Measurements from ENCODE around the gene SLC9B1. TPM values are rescaled to one million over a fixed set of nuclear protein-coding genes. Genes with fewer than 3 reads are reported as not detected.
"Not testable (repeated sequence)": the region's sequence is repeated elsewhere in the genome, so short reads cannot be mapped to it uniquely, and the experiment has no call there.

The SLC9B1 gene
- total and polyA plus RNA-seq, 4 donors: 2.7 to 9.7 (median 3.9) TPM

GRCh38 chr4:102868781-102869568 is 150.5 kb downstream of the SLC9B1 start, which contains the start of gene CISD2:
Gene CISD2 (plus strand): TSS chr4:102868992. CDS start chr4:102869085, 93 bp downstream.
- peak within 1 kb of the TSS; percentile 99 for H3K27ac ChIP-seq (ENCODE audit: low read depth, low read length)
- H3K36me3 ChIP-seq (ENCODE audit: control insufficient read depth, insufficient read depth, low read length): no peaks in the 10 kb centered on the region
- H3K9me3 ChIP-seq (ENCODE audit: control insufficient read depth, insufficient read depth, low read length): no peaks in the 10 kb centered on the region
- peak; percentile 79 to 98 (median 92) for DNase-seq (ENCODE audit: low read depth in 4 of 6, low spot score in 6 of 6)
- under 1% methylated on average over 66 of the region's 71 CpGs for WGBS (ENCODE audit: insufficient coverage)
- H3K4me1 ChIP-seq (ENCODE audit: control insufficient read depth, insufficient read depth, low read length): peaks cover 14% of the 10 kb centered on the region
- peak within 1 kb of the TSS; percentile 94 for H3K4me3 ChIP-seq (ENCODE audit: low read depth, low read length)
- H3K27me3 ChIP-seq (ENCODE audit: control insufficient read depth, insufficient read depth, low read length): no peaks in the 10 kb centered on the region

DNA sequence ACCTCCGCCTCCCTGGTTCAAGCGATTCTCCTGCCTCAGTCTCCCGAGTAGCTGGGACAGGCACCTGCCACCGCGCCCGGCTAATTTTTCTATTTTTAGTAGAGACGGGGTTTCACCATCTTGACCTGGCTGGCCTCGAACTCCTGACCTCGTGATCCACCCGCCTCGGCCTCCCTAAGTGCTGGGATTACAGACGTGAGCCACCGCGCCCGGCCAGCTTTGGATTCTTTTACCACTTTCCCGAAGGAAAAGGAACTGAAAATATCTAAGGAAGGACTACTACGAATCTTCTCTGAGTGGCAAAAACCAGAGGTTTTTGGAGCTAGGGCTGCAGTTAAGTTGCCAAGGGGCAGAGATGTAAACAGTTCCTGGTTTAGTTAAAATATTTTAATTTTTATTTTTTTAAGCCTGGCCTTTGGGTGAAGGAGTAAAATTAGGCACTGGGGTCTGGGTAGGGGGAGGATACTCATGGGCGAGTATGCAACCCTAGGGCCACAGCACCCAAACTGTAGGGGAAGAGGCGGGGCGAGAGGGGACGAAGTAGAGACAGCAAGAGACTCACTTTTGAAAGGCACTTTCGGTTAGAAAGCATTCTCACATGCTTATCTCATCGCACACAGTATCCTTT is 151.2 kb downstream of the SLC9B1 start:
- no peaks in the 10 kb centered on the region for H3K36me3 ChIP-seq (ENCODE audit: control insufficient read depth, insufficient read depth, low read length)
- no peaks in the 10 kb centered on the region for H3K27me3 ChIP-seq (ENCODE audit: control insufficient read depth, insufficient read depth, low read length)
- DNase-seq (ENCODE audit: low read depth in 4 of 6, low spot score in 6 of 6): peak in 1 of 6 donors; percentile 72
- peak overlapping the region; percentile 94 for H3K4me3 ChIP-seq (ENCODE audit: low read depth, low read length)
- H3K9me3 ChIP-seq (ENCODE audit: control insufficient read depth, insufficient read depth, low read length): no peaks in the 10 kb centered on the region
- H3K27ac ChIP-seq (ENCODE audit: low read depth, low read length): peak overlapping the region; percentile 99
- 49% methylated on average over 19 of the region's 23 CpGs for WGBS (ENCODE audit: insufficient coverage)
- H3K4me1 ChIP-seq (ENCODE audit: control insufficient read depth, insufficient read depth, low read length): peaks cover 14% of the 10 kb centered on the region

DNA sequence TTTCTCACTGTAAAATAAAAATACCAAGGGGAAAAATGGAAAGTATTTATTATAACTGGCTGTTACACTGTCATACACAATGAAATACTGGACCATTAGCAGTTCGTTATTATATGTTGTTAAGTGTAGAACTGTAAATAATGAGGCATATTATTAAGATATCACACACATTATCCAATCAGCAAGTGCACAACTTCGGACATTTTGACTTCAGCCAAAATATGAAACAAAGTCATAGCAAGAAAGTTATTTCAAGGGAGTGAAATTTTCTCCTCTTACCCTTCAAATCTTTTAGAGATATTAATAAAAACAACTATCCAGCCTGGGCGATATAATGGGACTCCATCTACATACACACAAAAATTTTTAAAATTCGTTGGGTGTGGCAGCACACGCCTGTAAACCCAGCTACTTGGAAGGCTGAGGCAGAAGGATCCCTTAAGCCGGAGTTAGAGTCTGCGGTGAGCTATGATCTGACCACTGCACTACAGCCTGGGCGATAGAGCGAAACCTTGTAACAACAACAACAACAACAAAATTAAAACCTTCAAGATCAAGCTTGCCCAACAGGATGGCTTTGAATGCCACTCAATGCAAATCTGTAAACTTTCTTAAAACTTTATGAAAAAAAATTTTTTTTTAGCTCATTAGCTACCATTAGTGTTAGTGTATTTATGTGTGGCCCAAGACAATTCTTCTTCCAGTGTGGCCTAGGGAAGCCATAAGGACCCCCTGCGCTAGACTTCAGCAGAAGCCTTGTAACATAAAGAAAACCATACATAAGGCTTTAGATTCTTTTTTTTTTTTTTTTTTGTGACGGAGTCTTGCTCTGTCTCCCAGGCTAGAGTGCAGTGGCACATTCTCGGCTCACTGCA is 152.0 kb downstream of the SLC9B1 start:
- no peak overlapping the region for H3K4me3 ChIP-seq (ENCODE audit: low read depth, low read length)
- DNase-seq (ENCODE audit: low read depth in 4 of 6, low spot score in 6 of 6): no peak
- H3K27ac ChIP-seq (ENCODE audit: low read depth, low read length): peak overlapping the region; percentile 99
- WGBS (ENCODE audit: insufficient coverage): 93% methylated on average over 3 of the region's 12 CpGs
- no peaks in the 10 kb centered on the region for H3K9me3 ChIP-seq (ENCODE audit: control insufficient read depth, insufficient read depth, low read length)
- no peaks in the 10 kb centered on the region for H3K36me3 ChIP-seq (ENCODE audit: control insufficient read depth, insufficient read depth, low read length)
- H3K4me1 ChIP-seq (ENCODE audit: control insufficient read depth, insufficient read depth, low read length): peaks cover 14% of the 10 kb centered on the region
- H3K27me3 ChIP-seq (ENCODE audit: control insufficient read depth, insufficient read depth, low read length): no peaks in the 10 kb centered on the region

DNA sequence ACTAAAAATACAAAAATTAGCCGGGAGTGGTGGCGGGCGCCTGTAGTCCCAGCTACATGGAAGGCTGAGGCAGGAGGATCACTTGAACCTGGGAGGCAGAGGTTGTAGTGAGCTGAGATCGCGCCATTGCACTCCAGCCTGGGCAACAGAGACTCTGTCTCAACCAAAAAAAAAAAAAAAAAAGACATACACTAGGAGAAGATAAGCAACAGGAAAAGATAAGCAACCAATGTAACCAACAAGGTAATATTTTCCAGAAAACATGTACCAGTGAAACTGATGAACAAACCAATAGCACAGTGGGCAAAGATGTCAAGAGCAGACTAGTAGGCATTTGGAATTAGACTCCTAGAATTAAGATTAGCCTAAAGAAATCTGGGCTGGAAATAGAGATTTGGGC is 154.2 kb downstream of the SLC9B1 start:
- not testable (repeated sequence) for H3K9me3 ChIP-seq (ENCODE audit: control insufficient read depth, insufficient read depth, low read length); H3K36me3 ChIP-seq (ENCODE audit: control insufficient read depth, insufficient read depth, low read length); DNase-seq (ENCODE audit: low read depth in 4 of 6, low spot score in 6 of 6); H3K27me3 ChIP-seq (ENCODE audit: control insufficient read depth, insufficient read depth, low read length); H3K27ac ChIP-seq (ENCODE audit: low read depth, low read length); H3K4me3 ChIP-seq (ENCODE audit: low read depth, low read length)
- H3K4me1 ChIP-seq (ENCODE audit: control insufficient read depth, insufficient read depth, low read length): peaks cover 14% of the 10 kb centered on the region
- WGBS (ENCODE audit: insufficient coverage): no CpG with 5 or more reads among the region's 5 CpGs

- H3K36me3 ChIP-seq (ENCODE audit: control insufficient read depth, insufficient read depth, low read length): no peaks in the 10 kb centered on the region
- H3K4me3 ChIP-seq (ENCODE audit: low read depth, low read length): no peak overlapping the region
- H3K27me3 ChIP-seq (ENCODE audit: control insufficient read depth, insufficient read depth, low read length): no peaks in the 10 kb centered on the region
- no peak overlapping the region for H3K27ac ChIP-seq (ENCODE audit: low read depth, low read length)
- peaks cover 4% of the 10 kb centered on the region for H3K4me1 ChIP-seq (ENCODE audit: control insufficient read depth, insufficient read depth, low read length)
- peaks cover 3% of the 10 kb centered on the region for H3K9me3 ChIP-seq (ENCODE audit: control insufficient read depth, insufficient read depth, low read length)
- DNase-seq (ENCODE audit: low read depth in 4 of 6, low spot score in 6 of 6): no peak
- WGBS (ENCODE audit: insufficient coverage): no CpG with 5 or more reads among the region's 1 CpG
Observed at GRCh38 chr4:102862747-102863146, 156.8 kb downstream of the SLC9B1 start.

DNA sequence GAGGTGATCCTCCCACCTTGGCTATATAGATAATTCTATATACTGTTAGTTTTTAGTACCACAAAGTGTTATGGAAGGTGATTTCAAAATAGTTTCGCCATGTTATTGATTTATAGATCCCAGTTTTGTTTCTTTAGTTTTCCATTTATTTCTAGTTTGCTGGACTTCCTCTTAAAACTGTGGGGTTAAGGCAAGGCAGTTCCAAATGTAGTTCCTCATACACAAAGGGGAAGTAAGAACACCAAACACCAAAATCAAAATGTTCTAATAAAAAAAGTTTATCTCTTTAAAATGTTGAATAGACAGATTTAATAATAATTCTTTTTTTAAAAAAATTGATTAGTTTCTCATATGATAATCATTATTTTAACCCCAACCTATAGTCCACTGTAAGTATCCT is 157.5 kb downstream of the SLC9B1 start:
- H3K27me3 ChIP-seq (ENCODE audit: control insufficient read depth, insufficient read depth, low read length): no peaks in the 10 kb centered on the region
- H3K4me1 ChIP-seq (ENCODE audit: control insufficient read depth, insufficient read depth, low read length): no peaks in the 10 kb centered on the region
- no peak overlapping the region for H3K27ac ChIP-seq (ENCODE audit: low read depth, low read length)
- no peak overlapping the region for H3K4me3 ChIP-seq (ENCODE audit: low read depth, low read length)
- no CpG with 5 or more reads among the region's 1 CpG for WGBS (ENCODE audit: insufficient coverage)
- DNase-seq (ENCODE audit: low read depth in 4 of 6, low spot score in 6 of 6): no peak
- H3K9me3 ChIP-seq (ENCODE audit: control insufficient read depth, insufficient read depth, low read length): peaks cover 3% of the 10 kb centered on the region
- no peaks in the 10 kb centered on the region for H3K36me3 ChIP-seq (ENCODE audit: control insufficient read depth, insufficient read depth, low read length)

GRCh38 chr4:102860611-102861324 is 158.7 kb downstream of the SLC9B1 start:
- WGBS (ENCODE audit: insufficient coverage): no CpG with 5 or more reads among the region's 2 CpGs
- no peak for DNase-seq (ENCODE audit: low read depth in 4 of 6, low spot score in 6 of 6)

GRCh38 chr4:102858828-102859464 is 160.6 kb downstream of the SLC9B1 start:
- no peak for DNase-seq (ENCODE audit: low read depth in 4 of 6, low spot score in 6 of 6)
- peaks cover 3% of the 10 kb centered on the region for H3K9me3 ChIP-seq (ENCODE audit: control insufficient read depth, insufficient read depth, low read length)
- no peaks in the 10 kb centered on the region for H3K27me3 ChIP-seq (ENCODE audit: control insufficient read depth, insufficient read depth, low read length)
- H3K27ac ChIP-seq (ENCODE audit: low read depth, low read length): no peak overlapping the region
- no peaks in the 10 kb centered on the region for H3K36me3 ChIP-seq (ENCODE audit: control insufficient read depth, insufficient read depth, low read length)
- WGBS (ENCODE audit: insufficient coverage): no CpG with 5 or more reads among the region's 2 CpGs
- no peaks in the 10 kb centered on the region for H3K4me1 ChIP-seq (ENCODE audit: control insufficient read depth, insufficient read depth, low read length)
- H3K4me3 ChIP-seq (ENCODE audit: low read depth, low read length): no peak overlapping the region

More at GRCh38 chr4:102860611-102861324, 158.7 kb downstream of the SLC9B1 start:
- no peaks in the 10 kb centered on the region for H3K27me3 ChIP-seq (ENCODE audit: control insufficient read depth, insufficient read depth, low read length)
- H3K27ac ChIP-seq (ENCODE audit: low read depth, low read length): no peak overlapping the region
- H3K9me3 ChIP-seq (ENCODE audit: control insufficient read depth, insufficient read depth, low read length): peaks cover 3% of the 10 kb centered on the region
- no peaks in the 10 kb centered on the region for H3K36me3 ChIP-seq (ENCODE audit: control insufficient read depth, insufficient read depth, low read length)
- no peak overlapping the region for H3K4me3 ChIP-seq (ENCODE audit: low read depth, low read length)
- no peaks in the 10 kb centered on the region for H3K4me1 ChIP-seq (ENCODE audit: control insufficient read depth, insufficient read depth, low read length)

Measured in spinal cord (tissue), 10 donors.